SK-N-SH (cell line): Measurements from ENCODE around the gene C2orf49.

Experiments
- CTCF ChIP-seq: fragments of 200-600 bp; sonication (generic); IDR thresholded peaks from 2 replicates; pipeline ENCODE4 v1.6.1; 2017; ENCODE audit warnings: antibody characterized with exemption, mild to moderate bottlenecking, moderate library complexity
- EP300 ChIP-seq, 2 experiments: IDR thresholded peaks; 2 replicates each; pipeline versions ENCODE4 v1.4.0 to v1.6.1; 2012; ENCODE audit warnings: borderline replicate concordance in 1 of 2, low read depth in 1 of 2, low read length in 1 of 2
- JUND ChIP-seq: IDR thresholded peaks from 2 replicates; pipeline ENCODE4 v1.4.0; 2012
- MAX ChIP-seq: IDR thresholded peaks from 2 replicates; pipeline ENCODE4 v1.4.0; 2012; ENCODE audit warnings: low read depth
- NRF1 ChIP-seq: IDR thresholded peaks from 2 replicates; pipeline ENCODE4 v1.6.1; 2012; ENCODE audit warnings: low read depth, mild to moderate bottlenecking, low read length
- POLR2AphosphoS5 ChIP-seq: IDR thresholded peaks from 2 replicates; pipeline ENCODE4 v1.6.1; 2012; ENCODE audit warnings: low read depth, low read length
- TAF1 ChIP-seq: IDR thresholded peaks from 2 replicates; pipeline ENCODE4 v1.6.1; 2012; ENCODE audit warnings: low read depth, mild to moderate bottlenecking, low read length, moderate library complexity, borderline replicate concordance
- TEAD4 ChIP-seq: IDR thresholded peaks from 2 replicates; pipeline ENCODE4 v1.4.0; 2012; ENCODE audit warnings: mild to moderate bottlenecking, borderline replicate concordance; ENCODE audit not compliant: insufficient read depth
- USF1 ChIP-seq: IDR thresholded peaks from 2 replicates; pipeline ENCODE4 v1.4.0; 2012; ENCODE audit warnings: low read depth, borderline replicate concordance
- YY1 ChIP-seq: IDR thresholded peaks from 2 replicates; pipeline ENCODE4 v1.4.0; 2012; ENCODE audit warnings: low read depth, mild to moderate bottlenecking

GRCh38 chr2:105371156-105371555, 33.8 kb downstream of the C2orf49 start:
- TF ChIP-seq USF1 (no peak), TAF1 (no peak), POLR2AphosphoS5 (no peak), TEAD4 (no peak), MAX (no peak), EP300 (IDR thresholded peaks at IDR 0.05; ENCODE audit: borderline replicate concordance in 1 of 2, low read depth in 1 of 2, low read length in 1 of 2) (no peak), CTCF (no peak), YY1 (no peak), JUND (no peak), NRF1 (no peak)
